ENCODE measurements around the gene PDS5B. TPM values are rescaled to one million over a fixed set of nuclear protein-coding genes. Genes with fewer than 3 reads are reported as not detected.

Gene PDS5B
- total and polyA plus RNA-seq, 11 donors, result 3.7 to 28.8 (median 18.6) TPM

GRCh38 chr13:32581177-32581786 lies 5.0 kb upstream of the PDS5B start:
- Histone ChIP-seq H3K9me3 (peaks cover 0 to 18% (median 6%) of the 10 kb centered on the region in 12 donors), H3K27ac (no peak overlapping the region), H3K4me1 (peaks cover 0 to 7% (median 4%) of the 10 kb centered on the region in 12 donors), H3K36me3 (no peaks in the 10 kb centered on the region), H3K27me3 (no peaks in the 10 kb centered on the region), H3K4me3 (no peak overlapping the region)
- ATAC-seq (no peak), DNase-seq (no peak)
- 56 to 64% (median 59%) methylated on average over 3 of the region's 3 CpGs for WGBS, 4 donors
- intact Hi-C loops (cut with DNase I), result loop anchor here in 9 of 10 donors (1.0 to 10.0 kb wide), 7 partner anchors 199 to 1144 kb away; no protein-coding TSS in a partner anchor
- TF ChIP-seq CTCF (IDR thresholded peaks at IDR 0.05) (peak; percentile 27 to 71 (median 60)), POLR2A (IDR thresholded peaks at IDR 0.05) (no peak)

- intact Hi-C loops (cut with DNase I), result loop anchor here in 6 of 10 donors (2.0 to 10.0 kb wide), 5 partner anchors 200 to 1143 kb away; no protein-coding TSS in a partner anchor
- Histone ChIP-seq H3K36me3 (no peaks in the 10 kb centered on the region), H3K4me1 (peaks cover 0 to 7% (median 4%) of the 10 kb centered on the region in 12 donors), H3K4me3 (no peak overlapping the region), H3K27me3 (no peaks in the 10 kb centered on the region), H3K9me3 (peaks cover 0 to 9% (median 2%) of the 10 kb centered on the region in 12 donors), H3K27ac (no peak overlapping the region)
- WGBS, 4 donors, result 62 to 67% (median 65%) methylated on average over 2 of the region's 2 CpGs
- no peak for ATAC-seq
- DNase-seq, result no peak
- no peak for TF ChIP-seq POLR2A (IDR thresholded peaks at IDR 0.05)
- TF ChIP-seq CTCF (IDR thresholded peaks at IDR 0.05), result no peak
Observed at GRCh38 chr13:32582281-32582680, 4.0 kb upstream of the PDS5B start.

DNA sequence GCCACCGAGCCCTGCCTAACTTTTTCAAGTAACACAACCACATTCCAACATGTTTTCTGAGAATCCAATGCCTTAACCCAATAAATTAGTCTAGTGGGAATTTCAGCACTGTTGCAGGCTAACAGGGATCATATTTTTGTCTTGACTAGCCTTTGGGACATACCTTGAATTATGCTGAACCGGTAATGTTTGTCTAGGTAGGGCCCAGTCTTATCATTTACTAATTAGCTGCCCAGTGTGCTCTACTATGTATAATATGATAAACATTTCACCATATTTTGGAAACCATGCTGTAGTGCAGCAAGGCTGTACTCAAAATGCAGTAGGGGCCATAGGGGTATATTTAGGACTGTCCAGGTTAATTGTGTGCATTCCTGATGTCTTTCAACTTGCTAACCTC lies 3.3 kb upstream of the PDS5B start:
- Histone ChIP-seq H3K9me3 (peaks cover 0 to 2% (median 0%) of the 10 kb centered on the region in 12 donors), H3K36me3 (no peaks in the 10 kb centered on the region), H3K27me3 (no peaks in the 10 kb centered on the region), H3K4me3 (no peak overlapping the region), H3K4me1 (peaks cover 0 to 12% (median 5%) of the 10 kb centered on the region in 12 donors), H3K27ac (no peak overlapping the region)
- DNase-seq, result no peak
- TF ChIP-seq CTCF (IDR thresholded peaks at IDR 0.05), result no peak
- TF ChIP-seq POLR2A (IDR thresholded peaks at IDR 0.05), result no peak
- ATAC-seq, result no peak
- WGBS, 4 donors, result 86 to 100% (median 92%) methylated on average over 2 of the region's 2 CpGs
- intact Hi-C loops (cut with DNase I), result loop anchor here in 6 of 10 donors (2.0 to 10.0 kb wide), 5 partner anchors 201 to 1142 kb away; no protein-coding TSS in a partner anchor

DNA sequence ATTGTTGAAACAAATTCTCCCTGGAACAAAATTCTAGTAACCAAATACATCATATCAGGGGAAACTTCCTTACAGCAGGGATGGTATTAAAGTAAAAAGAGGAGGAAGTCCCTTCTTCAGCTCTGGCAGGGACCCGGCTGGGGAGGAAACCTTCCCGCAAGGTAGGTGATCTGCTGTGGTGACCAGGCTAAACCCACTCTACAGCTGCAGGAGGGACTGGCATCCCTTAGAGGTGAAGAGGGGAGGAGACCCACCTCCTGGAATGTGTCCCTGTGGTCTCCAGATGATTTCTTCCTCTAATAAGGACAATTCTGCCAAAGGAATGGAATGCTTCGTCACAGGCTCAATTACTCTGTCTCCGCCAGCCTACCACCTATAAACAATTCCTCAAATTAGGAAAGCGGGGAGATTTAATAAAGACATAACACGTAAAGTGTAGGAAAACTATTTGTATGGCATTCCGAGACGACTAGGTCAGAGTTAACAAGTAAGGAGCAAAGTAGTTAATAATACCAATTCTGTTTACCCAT lies 637 bp upstream of the PDS5B start:
- Histone ChIP-seq H3K4me3 (peak overlapping the region; percentile 22 to 95 (median 76)), H3K27ac (peak overlapping the region in 11 of 12 donors; percentile 50 to 96 (median 88)), H3K9me3 (no peaks in the 10 kb centered on the region), H3K27me3 (no peaks in the 10 kb centered on the region), H3K4me1 (peaks cover 0 to 33% (median 25%) of the 10 kb centered on the region in 12 donors), H3K36me3 (no peaks in the 10 kb centered on the region)
- intact Hi-C loops (cut with DNase I), result loop anchor here (1.0 to 10.0 kb wide), 12 partner anchors 53 to 1142 kb away; partner anchors contain the start of gene KL (in 2 of the 10)
- 13 to 22% (median 16%) methylated on average over 8 of the region's 8 CpGs for WGBS, 4 donors
- ATAC-seq (no peak), DNase-seq (peak in 1 of 5 donors; percentile 18)
- TF ChIP-seq CTCF (IDR thresholded peaks at IDR 0.05) (no peak), POLR2A (IDR thresholded peaks at IDR 0.05) (no peak)

Data from heart left ventricle (tissue), 16 donors.